NCI-H524 treated with DMSO at 0.1 percent for 48 hours (cell line): ENCODE measurements around the gene AP1G2.
A peak's percentile ranks its signal among the peaks of the same experiment; 100 is the strongest.
"Not testable (repeated sequence)": the region's sequence is repeated elsewhere in the genome, so short reads cannot be mapped to it uniquely, and the experiment has no call there.

Experiments
- DNase-seq: peaks from one replicate; lab custom pipeline; 2025; lab: John Stamatoyannopoulos, UW

Gene AP1G2, protein sequence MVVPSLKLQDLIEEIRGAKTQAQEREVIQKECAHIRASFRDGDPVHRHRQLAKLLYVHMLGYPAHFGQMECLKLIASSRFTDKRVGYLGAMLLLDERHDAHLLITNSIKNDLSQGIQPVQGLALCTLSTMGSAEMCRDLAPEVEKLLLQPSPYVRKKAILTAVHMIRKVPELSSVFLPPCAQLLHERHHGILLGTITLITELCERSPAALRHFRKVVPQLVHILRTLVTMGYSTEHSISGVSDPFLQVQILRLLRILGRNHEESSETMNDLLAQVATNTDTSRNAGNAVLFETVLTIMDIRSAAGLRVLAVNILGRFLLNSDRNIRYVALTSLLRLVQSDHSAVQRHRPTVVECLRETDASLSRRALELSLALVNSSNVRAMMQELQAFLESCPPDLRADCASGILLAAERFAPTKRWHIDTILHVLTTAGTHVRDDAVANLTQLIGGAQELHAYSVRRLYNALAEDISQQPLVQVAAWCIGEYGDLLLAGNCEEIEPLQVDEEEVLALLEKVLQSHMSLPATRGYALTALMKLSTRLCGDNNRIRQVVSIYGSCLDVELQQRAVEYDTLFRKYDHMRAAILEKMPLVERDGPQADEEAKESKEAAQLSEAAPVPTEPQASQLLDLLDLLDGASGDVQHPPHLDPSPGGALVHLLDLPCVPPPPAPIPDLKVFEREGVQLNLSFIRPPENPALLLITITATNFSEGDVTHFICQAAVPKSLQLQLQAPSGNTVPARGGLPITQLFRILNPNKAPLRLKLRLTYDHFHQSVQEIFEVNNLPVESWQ

GRCh38 chr14:23567186-23568020 is at the start of gene AP1G2:
TSS of gene AP1G2 (minus strand) at chr14:23567791. CDS start at chr14:23567314, 477 bp downstream.
- DNase-seq: peak; percentile 50

DNA sequence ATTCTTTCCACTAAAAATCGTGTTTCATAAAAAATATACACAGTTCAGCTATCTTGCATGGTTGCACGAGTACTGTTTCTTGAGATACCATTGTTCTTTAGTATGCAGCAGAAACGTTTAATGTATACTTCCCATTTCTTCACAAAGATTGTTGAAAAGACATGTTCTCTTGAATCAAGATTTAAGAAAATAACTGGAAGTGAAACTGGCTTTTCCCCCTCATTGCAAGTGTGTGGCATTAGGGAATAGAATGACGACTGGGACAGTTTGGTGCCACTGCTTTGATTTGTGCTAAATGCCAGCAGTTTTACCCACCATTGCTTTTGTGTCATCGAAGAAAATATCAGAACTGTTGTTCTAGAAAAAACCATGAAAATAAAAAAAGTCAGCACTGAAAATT is 48.3 kb upstream of the AP1G2 start:
- DNase-seq: no peak

- no peak for DNase-seq
Observed at GRCh38 chr14:23614395-23614828, 46.8 kb upstream of the AP1G2 start.

- no peak for DNase-seq
Observed at GRCh38 chr14:23613242-23614070, 45.9 kb upstream of the AP1G2 start.

DNA sequence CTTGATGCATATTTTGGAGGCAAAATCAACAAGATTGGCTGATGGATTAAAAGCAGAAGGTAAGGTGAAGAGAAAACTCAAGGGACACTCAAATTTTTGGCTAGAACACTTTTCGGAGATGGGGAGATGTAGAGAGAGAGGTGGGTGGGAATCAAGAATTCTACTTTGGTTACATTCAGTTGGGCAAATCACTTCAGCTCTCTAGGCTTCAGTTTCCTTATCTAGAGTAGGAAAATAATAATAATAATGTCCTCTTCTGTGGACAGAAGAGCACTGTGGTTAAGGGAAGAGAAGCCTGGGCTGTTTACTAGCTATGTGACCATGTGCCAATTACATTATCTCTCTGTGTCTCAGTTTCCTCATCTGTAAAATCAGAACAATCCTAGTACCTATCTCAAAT is 45.2 kb upstream of the AP1G2 start:
- no peak for DNase-seq

GRCh38 chr14:23612354-23612732 is 44.8 kb upstream of the AP1G2 start:
- no peak for DNase-seq

GRCh38 chr14:23610815-23611289 is 43.3 kb upstream of the AP1G2 start:
- DNase-seq: no peak

DNA sequence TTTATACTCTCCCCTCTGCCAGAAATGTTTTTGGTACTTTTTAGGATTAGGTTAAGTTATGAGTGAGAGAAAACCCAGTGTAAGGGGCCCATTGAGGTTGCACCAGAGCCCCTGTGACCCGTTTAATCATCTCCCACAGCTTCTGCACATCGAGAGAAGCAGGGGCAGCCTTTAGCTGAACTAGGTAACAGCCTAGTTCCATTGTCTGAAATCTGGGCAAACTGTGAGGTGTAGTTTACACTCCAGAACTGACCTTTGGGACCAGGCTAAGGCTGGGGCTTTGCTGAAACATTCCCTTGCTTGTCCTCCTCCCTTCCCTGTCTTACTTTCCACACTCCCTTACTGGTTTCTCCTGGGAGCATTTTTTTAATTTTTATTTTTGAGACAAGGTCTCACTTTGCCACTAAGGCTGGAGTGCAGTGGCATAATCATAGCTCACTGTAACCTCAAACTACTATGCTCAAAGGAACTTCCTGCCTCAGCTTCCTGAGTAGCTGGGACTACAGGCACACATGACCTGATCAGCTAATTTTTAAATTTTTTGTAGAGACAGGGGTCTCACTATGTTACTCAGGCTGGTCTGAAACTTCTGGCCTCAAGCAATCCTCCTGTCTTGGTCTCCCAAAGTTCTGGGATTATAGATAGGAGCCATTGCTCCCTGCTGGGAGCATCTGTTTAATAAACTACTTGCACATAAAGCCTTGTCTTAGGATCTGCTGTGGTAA is 42.7 kb upstream of the AP1G2 start:
- no peak for DNase-seq

DNA sequence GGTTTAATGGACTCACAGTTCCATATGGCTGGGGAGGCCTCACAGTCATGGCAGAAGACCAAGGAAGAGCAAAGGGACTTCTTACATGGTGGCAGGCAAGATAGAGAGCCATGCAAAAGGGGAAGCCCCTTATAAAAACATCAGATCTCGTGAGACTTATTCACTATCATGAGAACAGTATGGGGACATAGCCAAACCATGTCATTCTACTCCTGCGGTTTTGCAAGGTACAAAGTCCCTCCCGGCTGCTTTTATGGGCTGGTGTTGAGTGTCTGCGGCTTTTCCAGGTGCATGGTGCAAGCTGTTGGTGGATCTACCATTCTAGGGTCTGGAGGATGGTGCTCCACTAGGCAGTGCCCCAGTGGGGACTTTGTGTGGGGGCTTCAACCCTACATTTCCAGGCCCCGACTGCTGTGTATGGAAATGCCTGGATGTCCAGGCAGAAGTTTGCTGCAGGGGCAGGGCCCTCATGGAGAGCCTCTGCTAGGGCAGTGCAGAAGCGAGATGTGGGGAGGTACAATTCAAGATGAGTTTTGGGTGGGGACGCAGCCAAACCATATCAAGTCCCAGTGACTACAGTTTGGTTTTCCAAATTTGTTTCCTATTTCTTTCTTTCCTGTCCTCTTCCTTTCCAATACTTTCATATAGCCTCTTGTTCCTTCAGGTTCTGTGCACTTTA is 42.0 kb upstream of the AP1G2 start:
- DNase-seq: not testable (repeated sequence)

- DNase-seq: no peak
Observed at GRCh38 chr14:23609001-23609400, 41.4 kb upstream of the AP1G2 start.

- peak; percentile 15 for DNase-seq
Observed at GRCh38 chr14:23608454-23608853, 40.9 kb upstream of the AP1G2 start.

GRCh38 chr14:23605931-23606585 is 38.5 kb upstream of the AP1G2 start:
- DNase-seq: no peak

DNA sequence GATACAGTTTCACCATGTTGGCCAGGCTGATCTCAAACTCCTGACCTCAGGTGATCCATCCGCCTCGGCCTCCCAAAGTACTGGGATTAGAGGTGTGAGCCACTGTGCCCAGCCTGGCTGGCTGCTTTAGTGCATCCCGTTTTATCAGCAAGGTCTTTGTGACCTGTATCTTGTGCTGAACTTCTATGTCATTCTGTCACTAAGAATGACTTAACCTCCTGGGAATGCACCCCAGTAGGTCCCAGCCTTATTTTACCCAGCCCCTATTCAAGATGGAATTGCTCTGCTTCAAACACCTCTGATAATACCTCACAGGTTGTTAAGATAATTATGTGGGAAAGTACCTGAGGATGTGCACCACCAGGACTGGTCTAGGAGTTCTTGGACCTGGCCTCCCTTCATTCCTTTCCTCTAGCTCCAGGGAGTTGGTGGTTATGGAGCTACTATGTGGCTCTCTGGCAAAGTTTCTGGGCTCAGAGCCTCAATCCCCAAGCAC is 37.1 kb upstream of the AP1G2 start:
- DNase-seq: no peak

GRCh38 chr14:23604148-23604547 is 36.6 kb upstream of the AP1G2 start:
- no peak for DNase-seq

DNA sequence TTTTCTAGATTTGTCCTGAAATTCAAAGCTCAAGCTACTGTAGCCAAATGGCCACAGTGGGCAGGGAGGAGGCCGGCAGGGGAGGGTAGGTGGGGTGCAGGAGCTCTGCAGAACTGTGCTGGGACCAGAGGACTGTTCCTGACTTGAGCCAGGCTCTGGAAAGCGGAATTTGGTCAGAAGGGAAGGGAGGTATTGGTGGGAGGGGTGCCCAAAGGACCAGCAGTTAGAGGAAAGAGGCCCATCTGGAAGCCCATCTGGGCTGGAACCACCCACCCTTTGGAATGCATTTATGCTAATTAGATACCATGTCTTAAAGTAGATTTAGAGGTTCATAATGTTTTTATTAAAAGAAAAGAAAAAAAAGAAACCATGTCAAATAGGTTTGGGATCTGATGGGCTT is 35.5 kb upstream of the AP1G2 start:
- peak; percentile 11 for DNase-seq

DNA sequence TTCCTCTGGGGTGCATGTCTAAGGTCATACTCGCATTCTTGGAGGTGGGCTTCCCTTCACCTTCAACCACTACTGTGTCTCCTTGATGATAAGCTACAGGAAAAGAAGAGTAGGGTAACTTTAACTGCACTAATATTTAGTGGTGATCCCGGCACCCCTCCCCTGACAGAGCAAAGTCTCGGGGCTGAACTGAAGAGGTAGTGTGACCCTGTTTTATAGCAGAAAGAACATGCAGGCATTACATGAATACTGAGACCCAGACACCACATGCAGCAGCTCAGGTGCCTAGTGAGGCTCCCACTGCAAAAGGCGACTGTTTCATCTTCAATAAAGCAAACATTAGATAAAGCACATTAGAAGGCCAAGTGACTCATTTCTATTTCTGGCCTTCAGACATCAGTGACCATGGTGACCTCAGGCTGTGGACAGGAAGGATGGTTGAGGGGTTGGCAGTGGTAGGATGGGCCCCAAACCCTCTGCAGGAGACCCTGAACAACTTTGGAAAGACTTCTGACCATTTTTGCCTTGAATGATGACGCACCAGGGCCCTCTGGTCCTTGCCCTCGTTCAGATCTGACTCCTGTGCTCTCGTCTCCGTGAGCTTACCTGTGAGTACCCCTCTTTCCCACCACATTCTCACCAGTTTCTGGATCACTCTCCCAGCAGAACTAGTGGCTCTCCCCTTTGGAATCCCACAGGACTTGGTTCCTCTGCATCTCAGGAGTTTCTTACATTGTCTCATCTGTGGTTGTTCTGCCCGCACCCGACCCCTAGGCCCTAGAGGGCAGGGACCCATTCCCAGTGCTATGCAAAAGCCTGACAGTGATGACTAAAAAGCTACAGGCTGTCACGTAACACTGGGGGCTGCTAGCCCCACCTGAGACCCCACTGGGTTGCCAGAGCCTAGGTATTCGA is 34.8 kb upstream of the AP1G2 start:
- no peak for DNase-seq

GRCh38 chr14:23601845-23602180 is 34.2 kb upstream of the AP1G2 start:
- no peak for DNase-seq

DNA sequence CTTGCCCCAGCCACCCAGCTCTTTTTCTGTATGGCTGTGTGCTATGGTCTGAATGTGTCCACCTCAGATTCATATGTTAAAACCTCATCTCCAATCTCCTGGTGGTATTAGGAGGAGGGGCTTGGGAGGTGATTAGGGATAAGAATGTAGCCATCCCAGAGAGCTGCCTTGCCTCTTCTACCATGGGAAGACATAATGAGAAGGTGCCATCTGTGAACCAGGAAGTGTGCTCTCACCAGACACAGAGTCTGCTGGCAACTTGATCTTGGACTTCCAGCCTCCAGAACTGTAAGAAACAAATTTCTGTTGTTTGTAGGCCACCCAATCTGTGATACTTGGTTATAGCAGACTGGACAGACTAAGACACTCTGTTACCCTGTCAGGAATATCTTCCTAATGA is 33.8 kb upstream of the AP1G2 start:
- no peak for DNase-seq
